PFSK-1 (cell line): ENCODE results near the gene CAMSAP2.

Experiments used
- FOXP2 ChIP-seq: optimal IDR thresholded peaks from 2 replicates; pipeline ENCODE3; 2011; ENCODE audit warnings: borderline replicate concordance, control low read depth, inconsistent platforms; ENCODE audit not compliant: insufficient read depth; ENCODE audit errors: extremely low read length, extremely low read depth
- POLR2AphosphoS5 ChIP-seq: IDR thresholded peaks from 2 replicates; pipeline ENCODE4 v1.6.1; 2012; ENCODE audit warnings: low read depth, mild to moderate bottlenecking, control low read depth, low read length, moderate library complexity
- TF ChIP-seq, protein P1 (sequence below), 2 experiments: IDR thresholded peaks; 2 replicates each; pipeline versions ENCODE4 v1.6.1 to v1.8.0; 2011 to 2012; ENCODE audit warnings: low read depth in 2 of 2, low read length in 2 of 2, control low read depth in 1 of 2, inconsistent platforms in 1 of 2, mild to moderate bottlenecking in 1 of 2, moderate library complexity in 1 of 2; ENCODE audit not compliant: insufficient read depth in 1 of 2

DNA sequence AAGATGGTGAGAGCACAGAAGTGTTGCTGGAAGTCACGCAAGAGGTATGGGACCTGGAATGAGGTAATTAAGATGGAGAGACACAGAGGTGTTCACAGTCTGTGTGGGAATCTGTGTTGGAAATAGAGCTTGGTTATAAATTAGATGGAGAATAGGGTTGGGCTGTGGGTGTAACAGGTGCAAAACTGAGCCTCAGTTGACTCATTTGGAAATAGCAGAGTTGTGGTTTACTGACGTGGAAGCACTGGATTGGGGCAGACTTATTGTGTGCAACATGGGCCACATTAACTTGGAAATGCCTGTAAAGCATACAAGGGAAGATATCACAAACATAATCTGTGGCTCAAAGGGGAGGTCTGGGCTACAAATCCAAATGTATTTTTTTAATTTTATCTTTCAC, 13.0 kb downstream of the CAMSAP2 start:
- TF ChIP-seq POLR2AphosphoS5 (no peak), FOXP2 (no peak)
- TF ChIP-seq, protein P1, sequence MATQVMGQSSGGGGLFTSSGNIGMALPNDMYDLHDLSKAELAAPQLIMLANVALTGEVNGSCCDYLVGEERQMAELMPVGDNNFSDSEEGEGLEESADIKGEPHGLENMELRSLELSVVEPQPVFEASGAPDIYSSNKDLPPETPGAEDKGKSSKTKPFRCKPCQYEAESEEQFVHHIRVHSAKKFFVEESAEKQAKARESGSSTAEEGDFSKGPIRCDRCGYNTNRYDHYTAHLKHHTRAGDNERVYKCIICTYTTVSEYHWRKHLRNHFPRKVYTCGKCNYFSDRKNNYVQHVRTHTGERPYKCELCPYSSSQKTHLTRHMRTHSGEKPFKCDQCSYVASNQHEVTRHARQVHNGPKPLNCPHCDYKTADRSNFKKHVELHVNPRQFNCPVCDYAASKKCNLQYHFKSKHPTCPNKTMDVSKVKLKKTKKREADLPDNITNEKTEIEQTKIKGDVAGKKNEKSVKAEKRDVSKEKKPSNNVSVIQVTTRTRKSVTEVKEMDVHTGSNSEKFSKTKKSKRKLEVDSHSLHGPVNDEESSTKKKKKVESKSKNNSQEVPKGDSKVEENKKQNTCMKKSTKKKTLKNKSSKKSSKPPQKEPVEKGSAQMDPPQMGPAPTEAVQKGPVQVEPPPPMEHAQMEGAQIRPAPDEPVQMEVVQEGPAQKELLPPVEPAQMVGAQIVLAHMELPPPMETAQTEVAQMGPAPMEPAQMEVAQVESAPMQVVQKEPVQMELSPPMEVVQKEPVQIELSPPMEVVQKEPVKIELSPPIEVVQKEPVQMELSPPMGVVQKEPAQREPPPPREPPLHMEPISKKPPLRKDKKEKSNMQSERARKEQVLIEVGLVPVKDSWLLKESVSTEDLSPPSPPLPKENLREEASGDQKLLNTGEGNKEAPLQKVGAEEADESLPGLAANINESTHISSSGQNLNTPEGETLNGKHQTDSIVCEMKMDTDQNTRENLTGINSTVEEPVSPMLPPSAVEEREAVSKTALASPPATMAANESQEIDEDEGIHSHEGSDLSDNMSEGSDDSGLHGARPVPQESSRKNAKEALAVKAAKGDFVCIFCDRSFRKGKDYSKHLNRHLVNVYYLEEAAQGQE (IDR thresholded peaks at IDR 0.05; ENCODE audit: insufficient read depth in 1 of 2, low read depth in 2 of 2, low read length in 2 of 2): no peak
